Muscle of leg (tissue), 11 donors: ENCODE measurements around the gene PIEZO1. TPM values are rescaled to one million over a fixed set of nuclear protein-coding genes. Genes with fewer than 3 reads are reported as not detected.

Source experiments
- DNase-seq: peaks from one replicate; pipeline ENCODE4 v3.0.0; 2013
- H3K27ac ChIP-seq: one replicate; pipeline ENCODE4 v1.5.1; 2013; ENCODE audit warnings: mild to moderate bottlenecking, low read length, control low read depth
- H3K27me3 ChIP-seq: one replicate; pipeline ENCODE4 v1.6.1; 2013; ENCODE audit warnings: low read length; ENCODE audit not compliant: control insufficient read depth, insufficient read depth
- H3K36me3 ChIP-seq: one replicate; pipeline ENCODE4 v1.6.1; 2013; ENCODE audit warnings: low read length; ENCODE audit not compliant: control insufficient read depth, insufficient read depth
- H3K4me1 ChIP-seq: one replicate; pipeline ENCODE4 v1.6.1; 2013; ENCODE audit warnings: low read length; ENCODE audit not compliant: control insufficient read depth, insufficient read depth
- H3K4me3 ChIP-seq: one replicate; pipeline ENCODE4 v1.5.1; 2013; ENCODE audit warnings: low read length, control low read depth
- H3K9me3 ChIP-seq: replicated peaks from 2 replicates; pipeline ENCODE4 v1.6.1; 2013; ENCODE audit warnings: low read depth, low read length; ENCODE audit not compliant: control insufficient read depth
- WGBS: methylation state at CpG from one replicate; pipeline ENCODE4 v1.1.5; 2013; ENCODE audit warnings: missing lambda C conversion rate; ENCODE audit not compliant: insufficient coverage; 5-methylcytosine and 5-hydroxymethylcytosine counted together
- polyA plus RNA-seq, 8 donors: library from polyadenylated mRNA; unstranded; fragments of 120-200 nt; gene quantifications; one replicate each; pipeline versions ENCODE4 v1.2.1 to v1.2.3, GENCODE V29; 2013; ENCODE audit warnings: inconsistent platforms in 1 of 8, low replicate concordance in 1 of 8; ENCODE audit not compliant: insufficient read length in 8 of 8, insufficient read depth in 1 of 8
- total RNA-seq: library from RNA; stranded (reverse); fragments of 120-200 nt; gene quantifications from one replicate; pipeline ENCODE4 v1.2.4, GENCODE V29; 2013

PIEZO1 gene
- total and polyA plus RNA-seq, 9 donors = 48.6 to 75.6 (median 59.3) TPM

DNA sequence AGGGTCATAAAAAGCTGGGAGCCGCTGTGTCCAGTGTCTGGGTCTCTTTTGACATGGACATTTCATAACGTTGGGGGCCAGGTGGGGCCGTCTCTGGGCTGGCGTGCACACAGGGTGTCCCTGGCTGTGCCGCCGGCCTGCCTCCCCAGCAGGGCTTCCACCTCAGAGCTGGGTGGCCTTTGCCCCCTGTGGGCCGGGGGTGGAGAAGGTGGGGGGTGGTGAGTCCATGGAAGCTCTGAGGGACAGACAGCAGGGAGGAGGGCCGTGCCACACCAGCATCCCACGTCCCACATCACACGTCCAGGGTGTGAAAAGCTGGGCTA is 97.8 kb downstream of the PIEZO1 start:
- Histone ChIP-seq H3K36me3 (no peaks in the 10 kb centered on the region), H3K9me3 (no peaks in the 10 kb centered on the region), H3K27me3 (peaks cover 50% of the 10 kb centered on the region), H3K4me1 (peaks cover 33% of the 10 kb centered on the region), H3K4me3 (no peak overlapping the region), H3K27ac (peak overlapping the region; percentile 71)
- 46% methylated on average over 4 of the region's 10 CpGs for WGBS
- DNase-seq = no peak

DNA sequence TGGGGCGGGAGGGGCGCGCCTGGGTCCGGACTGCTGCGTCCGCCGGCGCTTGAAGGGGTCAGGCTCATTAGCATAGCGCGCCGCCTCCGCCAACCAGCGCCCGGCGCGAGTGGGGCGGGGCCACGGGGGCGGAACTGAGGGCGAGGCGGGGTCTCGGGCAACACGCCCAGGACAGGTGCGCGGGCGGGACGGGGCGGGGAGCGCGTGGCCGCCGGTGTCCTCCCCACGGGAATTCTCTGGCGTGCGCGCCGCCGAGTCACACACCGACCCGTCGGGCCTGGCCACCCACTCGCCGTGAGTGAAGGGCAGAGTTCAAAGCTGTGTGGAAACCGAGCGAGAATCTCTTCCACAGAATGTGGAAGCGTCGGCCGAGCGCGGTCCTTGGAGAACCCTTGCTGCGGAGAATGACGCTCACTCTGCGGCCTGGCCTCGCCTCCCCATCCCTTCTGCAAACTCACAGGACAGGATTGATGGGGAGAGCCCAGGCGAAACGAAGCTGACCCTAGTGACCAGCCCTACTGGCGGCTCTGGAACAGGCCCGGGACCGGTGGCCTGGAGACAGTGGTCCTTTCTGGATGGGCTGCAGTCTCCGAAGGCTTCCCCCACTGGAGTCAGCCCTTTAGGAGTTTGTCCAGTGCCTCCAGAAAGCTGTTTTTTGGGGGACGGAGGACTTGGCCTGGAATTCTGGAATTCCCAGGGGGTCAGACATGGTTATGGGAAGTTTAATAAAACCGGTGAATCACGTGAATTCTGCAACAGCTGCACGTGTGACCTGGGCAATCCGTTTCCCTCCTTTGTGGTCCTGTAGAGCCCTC is 98.4 kb downstream of the PIEZO1 start, which contains the start of gene SNAI3:
Gene SNAI3, minus strand, starts transcription at position 69 of the 815 bp plus-strand sequence. CDS start 101 bp downstream, outside the sequence.
- H3K4me3 ChIP-seq = peak within 1 kb of the TSS; percentile 44
- WGBS = 2% methylated on average over 65 of the region's 65 CpGs
- DNase-seq = peak; percentile 81
- peaks cover 35% of the 10 kb centered on the region for H3K4me1 ChIP-seq
- H3K9me3 ChIP-seq = no peaks in the 10 kb centered on the region
- H3K27ac ChIP-seq = peak within 1 kb of the TSS; percentile 71
- no peaks in the 10 kb centered on the region for H3K36me3 ChIP-seq
- peaks cover 55% of the 10 kb centered on the region for H3K27me3 ChIP-seq

DNA sequence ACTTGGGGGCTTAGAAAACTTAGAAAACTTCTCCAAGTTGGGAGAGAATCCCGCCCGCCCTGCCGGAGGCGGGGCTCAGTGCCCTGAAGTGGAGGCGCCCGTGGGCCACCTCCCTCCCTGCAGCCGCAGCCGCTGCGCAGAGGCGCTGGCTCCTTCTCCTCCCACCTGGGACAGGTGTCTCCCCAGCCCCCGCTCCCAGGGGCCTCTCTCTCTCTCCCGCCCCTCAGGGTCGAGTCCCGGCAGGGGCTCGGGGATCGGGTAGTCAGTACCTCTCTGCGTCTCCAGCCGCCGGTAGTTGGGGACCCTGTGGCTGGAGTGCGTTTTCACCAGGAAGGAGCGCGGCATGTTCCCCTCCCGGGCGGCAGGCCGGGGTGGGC is 99.0 kb downstream of the PIEZO1 start:
- 0% methylated on average over 23 of the region's 25 CpGs for WGBS
- H3K4me1 ChIP-seq = peaks cover 35% of the 10 kb centered on the region
- no peak overlapping the region for H3K27ac ChIP-seq
- DNase-seq = no peak
- H3K9me3 ChIP-seq = no peaks in the 10 kb centered on the region
- H3K27me3 ChIP-seq = peaks cover 58% of the 10 kb centered on the region
- H3K36me3 ChIP-seq = no peaks in the 10 kb centered on the region
- peak overlapping the region; percentile 44 for H3K4me3 ChIP-seq

DNA sequence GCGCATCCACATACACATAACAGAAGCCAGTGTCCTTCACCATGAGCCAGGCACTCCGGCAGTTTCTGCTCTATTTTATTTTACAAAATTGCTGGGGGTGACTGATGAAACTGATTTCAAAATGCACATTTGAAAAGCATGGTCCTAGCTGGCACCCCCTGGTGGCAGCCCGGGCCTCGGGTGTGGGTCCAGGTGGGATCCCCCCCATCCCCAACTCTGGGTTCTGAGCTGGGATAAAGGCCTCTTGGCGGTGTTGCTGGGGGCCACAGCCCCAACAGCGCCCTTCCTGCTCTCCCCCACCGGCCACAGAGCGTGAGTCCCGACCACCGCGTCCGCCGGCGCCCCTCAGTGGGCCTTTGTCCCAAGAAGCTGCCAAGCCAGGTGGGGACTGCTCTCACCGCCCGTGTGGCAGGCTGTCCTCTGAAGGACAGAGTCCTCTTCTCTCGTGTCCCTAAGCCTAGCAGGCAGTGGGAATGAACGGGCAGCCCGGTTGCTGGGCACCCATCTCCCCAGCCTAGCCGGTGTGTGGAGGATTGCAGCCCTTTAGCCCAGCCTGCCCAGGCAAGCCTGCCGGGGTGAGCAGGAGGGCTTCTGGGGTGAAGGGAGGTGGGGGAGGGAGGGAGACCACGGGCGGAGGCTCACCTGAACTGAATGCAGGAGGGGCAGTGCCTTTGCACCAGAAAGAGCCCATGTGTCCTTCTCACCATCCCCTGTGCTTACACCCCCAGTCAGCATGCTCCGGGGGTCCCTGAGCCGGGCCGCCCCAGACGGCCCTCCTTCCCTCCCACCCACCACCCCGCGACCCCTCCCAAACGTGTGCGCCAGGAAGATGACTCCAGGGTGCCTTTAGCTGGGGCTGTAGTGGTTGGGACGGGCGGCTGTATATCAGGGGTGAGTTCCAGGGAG is 99.6 kb downstream of the PIEZO1 start:
- Histone ChIP-seq H3K9me3 (no peaks in the 10 kb centered on the region), H3K27ac (no peak overlapping the region), H3K36me3 (no peaks in the 10 kb centered on the region), H3K4me3 (peak overlapping the region; percentile 44), H3K27me3 (peaks cover 58% of the 10 kb centered on the region), H3K4me1 (peaks cover 35% of the 10 kb centered on the region)
- DNase-seq = no peak
- 5% methylated on average over 10 of the region's 33 CpGs for WGBS

GRCh38 chr16:88684569-88685155 is 100.4 kb downstream of the PIEZO1 start:
- Histone ChIP-seq H3K4me1 (peaks cover 35% of the 10 kb centered on the region), H3K36me3 (no peaks in the 10 kb centered on the region), H3K4me3 (no peak overlapping the region), H3K27me3 (peaks cover 58% of the 10 kb centered on the region), H3K27ac (no peak overlapping the region), H3K9me3 (no peaks in the 10 kb centered on the region)
- DNase-seq = no peak
- WGBS = 65% methylated on average over 13 of the region's 15 CpGs

DNA sequence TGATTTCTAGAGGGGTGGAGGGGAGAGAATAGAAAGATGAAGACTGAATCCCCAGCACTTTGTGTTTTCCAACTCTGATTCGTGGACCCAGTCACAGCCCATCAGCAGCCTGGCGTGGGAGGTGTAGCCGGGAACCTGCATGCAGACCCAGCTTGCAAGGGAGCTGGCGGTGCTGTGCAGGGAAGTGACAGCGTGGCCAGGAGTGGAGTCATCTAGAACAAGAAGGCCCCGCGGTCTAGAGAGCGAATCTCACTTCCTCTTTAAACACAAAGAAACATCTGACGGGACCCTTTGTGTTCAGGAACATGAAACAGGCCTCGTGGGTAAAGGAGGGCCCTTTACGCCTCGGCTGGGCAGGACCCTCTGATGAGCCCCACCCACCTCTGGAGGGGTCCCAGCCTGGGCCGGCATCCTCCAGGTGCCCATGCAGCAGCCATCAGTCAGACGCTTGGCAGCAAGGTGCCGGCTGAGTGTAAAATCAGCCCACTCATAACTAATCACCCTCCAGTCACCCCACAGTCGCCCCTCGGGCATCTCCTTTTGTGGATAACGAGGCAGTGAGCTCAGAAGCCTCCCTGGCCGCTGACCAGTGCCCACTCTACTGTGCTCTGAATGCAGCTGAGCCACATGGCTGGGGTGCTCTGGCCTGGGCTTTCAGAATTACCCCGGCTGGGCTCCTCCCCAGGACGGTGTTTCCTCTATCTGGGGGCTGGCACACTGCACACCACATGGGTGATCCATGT is 103.1 kb downstream of the PIEZO1 start:
- DNase-seq = peak; percentile 73
- no peak overlapping the region for H3K4me3 ChIP-seq
- H3K36me3 ChIP-seq = peaks cover 3% of the 10 kb centered on the region
- WGBS = 48% methylated on average over 16 of the region's 21 CpGs
- H3K27me3 ChIP-seq = peaks cover 52% of the 10 kb centered on the region
- H3K9me3 ChIP-seq = no peaks in the 10 kb centered on the region
- H3K4me1 ChIP-seq = peaks cover 27% of the 10 kb centered on the region
- H3K27ac ChIP-seq = peak overlapping the region; percentile 29

GRCh38 chr16:88681084-88681680 is 103.8 kb downstream of the PIEZO1 start:
- Histone ChIP-seq H3K27ac (no peak overlapping the region), H3K9me3 (no peaks in the 10 kb centered on the region), H3K36me3 (peaks cover 7% of the 10 kb centered on the region), H3K4me3 (no peak overlapping the region), H3K4me1 (peaks cover 29% of the 10 kb centered on the region), H3K27me3 (peaks cover 48% of the 10 kb centered on the region)
- DNase-seq = no peak
- 48% methylated on average over 29 of the region's 31 CpGs for WGBS

GRCh38 chr16:88680554-88681083 is 104.4 kb downstream of the PIEZO1 start:
- Histone ChIP-seq H3K27ac (no peak overlapping the region), H3K4me1 (peaks cover 29% of the 10 kb centered on the region), H3K4me3 (no peak overlapping the region), H3K36me3 (peaks cover 9% of the 10 kb centered on the region), H3K9me3 (no peaks in the 10 kb centered on the region), H3K27me3 (peaks cover 42% of the 10 kb centered on the region)
- DNase-seq = no peak
- 69% methylated on average over 2 of the region's 5 CpGs for WGBS

GRCh38 chr16:88678224-88678979 is 106.6 kb downstream of the PIEZO1 start:
- Histone ChIP-seq H3K36me3 (peaks cover 9% of the 10 kb centered on the region), H3K27me3 (peaks cover 21% of the 10 kb centered on the region), H3K4me3 (no peak overlapping the region), H3K4me1 (peaks cover 40% of the 10 kb centered on the region), H3K9me3 (no peaks in the 10 kb centered on the region), H3K27ac (no peak overlapping the region)
- 30% methylated on average over 26 of the region's 32 CpGs for WGBS
- DNase-seq = no peak
